Measurements from ENCODE around the gene PPOX.

Gene PPOX

GRCh38 chr1:161165742-161166668 is at the start of gene PPOX:
Gene PPOX (plus strand): TSS chr1:161166426. CDS start chr1:161166848, 422 bp downstream.
- peak; percentile 92 to 94 for DNase-seq

GRCh38 chr1:161117759-161118581 is 48.3 kb upstream of the PPOX start, which contains the start of the genes NIT1 and PFDN2:
Gene NIT1 (plus strand): TSS chr1:161118105. CDS start chr1:161118177, 72 bp downstream.
Gene PFDN2 (minus strand): TSS chr1:161118037. CDS start chr1:161118026, 11 bp downstream.
- DNase-seq: peak; percentile 90 to 93

GRCh38 chr1:161119092-161119903 is 46.9 kb upstream of the PPOX start:
- peak; percentile 67 to 74 for DNase-seq

GRCh38 chr1:161121042-161121650 is 45.1 kb upstream of the PPOX start:
- DNase-seq: no peak

GRCh38 chr1:161121834-161122233 is 44.4 kb upstream of the PPOX start:
- no peak for DNase-seq

GRCh38 chr1:161122967-161123366 is 43.3 kb upstream of the PPOX start:
- no peak for DNase-seq

- DNase-seq: no peak
Measured at GRCh38 chr1:161127649-161128048, 38.6 kb upstream of the PPOX start.

- DNase-seq: no peak
Measured at GRCh38 chr1:161128591-161129420, 37.4 kb upstream of the PPOX start.

GRCh38 chr1:161130266-161130665 is 36.0 kb upstream of the PPOX start:
- DNase-seq: no peak

GRCh38 chr1:161131523-161132409 is 34.5 kb upstream of the PPOX start:
- DNase-seq: no peak

GRCh38 chr1:161132410-161133219 is 33.6 kb upstream of the PPOX start, which contains the start of gene DEDD:
Gene DEDD (minus strand): TSS chr1:161132667. CDS start chr1:161124462, 8,205 bp downstream.
- DNase-seq: peak; percentile 91 to 93

GRCh38 chr1:161133220-161133740 is 32.9 kb upstream of the PPOX start:
- DNase-seq: no peak

GRCh38 chr1:161137881-161138280 is 28.3 kb upstream of the PPOX start:
- no peak for DNase-seq

GRCh38 chr1:161138431-161138830 is 27.8 kb upstream of the PPOX start:
- no peak for DNase-seq

GRCh38 chr1:161139766-161140165 is 26.5 kb upstream of the PPOX start:
- no peak for DNase-seq

GRCh38 chr1:161140755-161141400 is 25.3 kb upstream of the PPOX start:
- DNase-seq: no peak

- no peak for DNase-seq
Measured at GRCh38 chr1:161145832-161146231, 20.4 kb upstream of the PPOX start.

GRCh38 chr1:161153176-161153575 is 13.1 kb upstream of the PPOX start:
- DNase-seq: no peak
